ENCODE data around the gene PPIF. TPM values are rescaled to one million over a fixed set of nuclear protein-coding genes. Genes with fewer than 3 reads are reported as not detected.

PPIF gene
- total and polyA plus RNA-seq, 3 donors from 2014 or later: 80.1 to 106 (median 82.1) TPM

DNA sequence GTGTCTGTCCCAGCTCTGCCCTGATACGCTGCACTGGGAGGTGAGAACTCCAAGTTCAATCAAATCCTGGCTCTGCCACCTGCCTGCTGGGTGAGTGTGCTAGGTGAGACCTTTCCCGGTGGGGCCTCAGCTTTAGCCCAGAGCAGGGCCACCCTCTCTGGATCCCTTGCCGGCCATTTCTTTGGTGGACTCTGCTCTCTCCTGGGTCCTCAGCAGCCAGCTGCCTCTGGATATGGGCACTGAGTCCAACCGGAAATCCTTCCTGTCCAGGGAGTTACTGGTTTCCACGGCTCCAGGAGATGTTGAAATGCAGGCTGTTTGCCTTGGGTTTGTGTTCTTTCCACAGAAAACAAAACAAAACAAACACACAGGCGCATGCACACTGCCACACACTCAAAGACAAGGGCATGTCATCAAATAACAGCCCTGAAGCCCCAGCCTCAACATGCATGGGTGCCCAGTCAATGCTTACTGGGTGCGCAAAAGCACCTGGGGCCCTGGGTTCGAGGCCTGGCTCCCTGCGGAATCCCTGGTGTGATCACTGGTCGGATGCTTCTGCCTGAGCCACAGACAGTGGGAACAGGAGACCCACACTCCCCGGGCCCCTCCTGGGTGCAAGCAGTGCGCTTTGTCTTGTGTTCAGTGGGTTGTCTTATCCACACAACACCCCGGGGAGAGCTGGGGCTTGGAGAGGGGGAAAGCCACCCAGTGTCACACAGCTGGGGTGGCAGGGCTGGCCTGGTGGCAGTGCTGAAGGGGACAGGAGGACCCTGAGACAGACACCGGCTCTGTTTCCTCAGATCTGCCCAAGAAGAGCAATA, 33.1 kb downstream of the PPIF start:
- H3K27ac ChIP-seq: peak overlapping the region in 1 of 2 donors; percentile 41
- no peak for DNase-seq
- 34 to 60% methylated on average over 5 to 14 of the region's 14 CpGs for WGBS, 2 donors
- no peaks in the 10 kb centered on the region for H3K36me3 ChIP-seq (ENCODE audit: low read depth, missing control alignments)
- intact Hi-C loops (cut with DNase I; ENCODE audit: low total_unique reads): no loop called here
- H3K4me3 ChIP-seq: no peak overlapping the region
- H3K27me3 ChIP-seq: no peaks in the 10 kb centered on the region
- H3K9me3 ChIP-seq: no peaks in the 10 kb centered on the region
- no peak for TF ChIP-seq POLR2A (IDR thresholded peaks at IDR 0.05)
- TF ChIP-seq CTCF (IDR thresholded peaks at IDR 0.05): no peak
- peaks cover 35% of the 10 kb centered on the region for H3K4me1 ChIP-seq

- Histone ChIP-seq H3K9me3 (no peaks in the 10 kb centered on the region), H3K4me1 (peaks cover 35% of the 10 kb centered on the region), H3K27me3 (no peaks in the 10 kb centered on the region), H3K27ac (peak overlapping the region in 1 of 2 donors; percentile 41), H3K36me3 (ENCODE audit: low read depth, missing control alignments) (no peaks in the 10 kb centered on the region), H3K4me3 (no peak overlapping the region)
- no peak for TF ChIP-seq CTCF (IDR thresholded peaks at IDR 0.05)
- no peak for TF ChIP-seq POLR2A (IDR thresholded peaks at IDR 0.05)
- WGBS, 2 donors: 71 to 76% methylated on average over 7 to 9 of the region's 9 CpGs
- DNase-seq: no peak
- intact Hi-C loops (cut with DNase I; ENCODE audit: low total_unique reads): no loop called here
Measured at GRCh38 chr10:79380946-79381721, 33.9 kb downstream of the PPIF start.

GRCh38 chr10:79381804-79382221, 34.5 kb downstream of the PPIF start:
- intact Hi-C loops (cut with DNase I; ENCODE audit: low total_unique reads): no loop called here
- Histone ChIP-seq H3K4me1 (peaks cover 35% of the 10 kb centered on the region), H3K27me3 (no peaks in the 10 kb centered on the region), H3K27ac (peak overlapping the region; percentile 21 to 24), H3K36me3 (ENCODE audit: low read depth, missing control alignments) (no peaks in the 10 kb centered on the region), H3K9me3 (no peaks in the 10 kb centered on the region), H3K4me3 (no peak overlapping the region)
- TF ChIP-seq POLR2A (IDR thresholded peaks at IDR 0.05) (no peak), CTCF (IDR thresholded peaks at IDR 0.05) (no peak)
- 51 to 62% methylated on average over 4 to 11 of the region's 11 CpGs for WGBS, 2 donors
- DNase-seq: peak; percentile 89

- TF ChIP-seq CTCF (IDR thresholded peaks at IDR 0.05): no peak
- TF ChIP-seq POLR2A (IDR thresholded peaks at IDR 0.05): no peak
- H3K27me3 ChIP-seq: no peaks in the 10 kb centered on the region
- H3K4me3 ChIP-seq: no peak overlapping the region
- WGBS, 2 donors: 71 to 75% methylated on average over 17 to 18 of the region's 18 CpGs
- no peaks in the 10 kb centered on the region for H3K36me3 ChIP-seq (ENCODE audit: low read depth, missing control alignments)
- H3K27ac ChIP-seq: peak overlapping the region; percentile 21 to 24
- intact Hi-C loops (cut with DNase I; ENCODE audit: low total_unique reads): no loop called here
- peaks cover 35% of the 10 kb centered on the region for H3K4me1 ChIP-seq
- H3K9me3 ChIP-seq: no peaks in the 10 kb centered on the region
- DNase-seq: no peak
Measured at GRCh38 chr10:79382491-79382941, 35.2 kb downstream of the PPIF start.

Measured in testis (tissue), 3 donors.